T-helper 1 cell treated with Interleukin-12 subunit alpha and Interleukin-12 subunit beta and Interleukin-4 antibody, amounts not matched to agents 30 ng/mL and 1 ng/mL, for 36 hours (primary cell): ENCODE results near the gene PSMA7. TPM values are rescaled to one million over a fixed set of nuclear protein-coding genes. Genes with fewer than 3 reads are reported as not detected.

Experiments used
- intact Hi-C: fragments of 100-400 bp; cut with micrococcal nuclease; formaldehyde crosslinking; loops from one replicate; pipeline ENCODE4 v1.15.1; 2024
- total RNA-seq: library from RNA; stranded (reverse); gene quantifications from 2 replicates; pipeline ENCODE4 v1.2.3, GENCODE V29; 2022

Gene PSMA7
- total RNA-seq: 330 and 342 TPM in 2 replicates

DNA sequence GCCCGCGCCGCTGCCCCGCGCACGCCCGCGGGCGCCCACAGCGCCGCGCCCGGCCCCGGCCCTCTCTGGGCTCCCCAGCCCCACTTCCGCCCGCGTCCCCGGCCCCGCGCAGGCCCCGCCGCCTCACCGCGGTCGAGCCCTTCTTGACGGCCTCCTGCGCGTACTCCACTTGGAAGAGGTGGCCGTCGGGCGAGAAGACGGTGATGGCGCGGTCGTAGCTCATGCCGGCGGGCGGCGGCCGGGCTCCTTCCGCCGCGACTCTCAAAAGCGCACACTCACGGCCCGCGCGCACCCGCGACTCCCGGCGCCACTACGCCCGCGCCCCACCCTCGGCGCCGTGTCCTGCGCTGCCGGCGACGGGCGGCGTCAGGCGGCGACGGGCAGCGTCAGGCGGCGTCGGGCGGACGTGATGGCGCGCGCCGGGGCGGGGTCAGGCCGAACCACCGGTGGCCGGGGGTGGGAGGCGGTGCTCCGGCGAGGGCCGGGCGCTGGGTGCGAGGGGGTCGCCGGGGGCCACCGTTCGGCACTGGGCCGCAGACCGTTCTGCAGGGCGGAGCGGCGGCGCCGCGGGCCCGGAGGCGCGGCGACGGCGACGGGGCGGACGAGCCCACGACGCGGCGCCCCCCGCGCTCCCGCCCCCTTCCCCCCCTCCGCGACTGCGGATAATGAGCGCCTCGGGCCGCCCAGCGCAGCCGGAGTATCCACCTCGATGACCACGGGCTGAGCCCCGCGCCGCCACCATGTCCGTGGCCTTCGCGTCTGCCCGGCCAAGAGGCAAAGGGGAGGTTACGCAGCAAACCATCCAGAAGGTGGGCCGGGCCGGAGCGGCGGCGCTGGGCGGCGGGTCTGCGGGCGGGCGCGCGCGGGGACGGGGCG, at the start of gene PSMA7, which contains the start of gene SS18L1:
TSS of gene PSMA7 (minus strand) at position 314 of the 876 bp plus-strand sequence. CDS start at position 223, 91 bp downstream.
TSS of gene SS18L1 (plus strand) at position 689 of the 876 bp plus-strand sequence. CDS start at position 741, 52 bp downstream.
- intact Hi-C loops: loop anchor here (1.0 to 5.0 kb wide), 5 partner anchors 21 to 244 kb away; partner anchors contain the start of genes ADRM1, LSM14B, OSBPL2 and RPS21

DNA sequence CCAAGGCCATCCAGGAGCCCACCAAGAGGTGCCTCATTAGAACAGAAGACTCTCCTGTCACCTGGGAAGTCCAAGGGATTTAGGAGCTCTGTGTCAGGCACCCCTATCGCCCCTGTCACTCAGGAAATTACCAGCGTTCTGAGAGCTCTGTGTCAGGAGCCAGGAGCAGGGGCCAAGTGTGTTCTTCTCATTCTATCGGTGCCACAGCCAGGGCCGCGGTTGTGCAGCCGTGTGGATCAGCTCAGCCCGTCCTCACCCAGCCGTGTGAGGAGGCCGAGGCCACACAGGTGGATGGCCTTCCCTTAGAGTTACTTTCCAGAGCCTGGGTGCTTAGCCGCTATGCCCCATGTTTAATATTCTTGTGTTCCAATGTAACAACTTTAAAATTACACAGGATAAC, 49.4 kb upstream of the PSMA7 start:
- intact Hi-C loops: no loop called here

DNA sequence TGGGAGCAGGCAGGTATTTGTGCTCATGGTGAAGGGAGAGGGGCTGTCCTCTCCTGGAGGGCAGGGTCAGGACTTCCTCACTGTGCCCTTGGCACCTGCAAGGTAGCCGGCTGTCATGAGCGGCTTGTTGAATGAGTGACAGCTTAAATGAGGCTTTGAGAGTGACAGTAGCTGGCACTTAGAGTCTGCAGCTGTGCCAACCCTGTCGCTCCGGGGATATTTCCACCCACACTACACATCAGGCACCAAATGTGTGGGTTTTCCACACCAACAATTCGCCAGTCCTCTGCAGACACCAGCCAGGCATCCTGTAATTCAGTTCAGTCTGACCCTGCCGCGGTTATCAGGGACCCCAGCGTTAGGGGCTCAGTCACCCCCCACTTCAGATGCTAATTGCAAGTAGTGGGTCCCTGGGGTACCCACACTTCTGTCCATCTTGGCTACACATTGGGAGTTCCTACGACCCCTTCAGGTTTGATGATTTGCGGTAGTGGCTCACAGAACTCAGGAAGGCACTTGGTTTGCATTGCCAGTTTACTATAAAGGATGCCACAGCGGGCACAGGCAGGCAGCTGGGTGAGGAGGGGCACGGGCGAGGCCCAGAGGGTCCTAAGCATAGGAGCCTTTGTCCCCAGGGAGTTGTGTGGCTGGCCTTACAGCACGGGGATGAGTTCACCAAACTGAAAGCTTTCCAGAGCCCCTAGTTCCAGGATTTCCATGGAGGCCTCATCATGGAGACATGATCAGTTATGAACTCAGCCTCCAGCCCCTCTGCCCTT, 48.8 kb upstream of the PSMA7 start:
- intact Hi-C loops: no loop called here

DNA sequence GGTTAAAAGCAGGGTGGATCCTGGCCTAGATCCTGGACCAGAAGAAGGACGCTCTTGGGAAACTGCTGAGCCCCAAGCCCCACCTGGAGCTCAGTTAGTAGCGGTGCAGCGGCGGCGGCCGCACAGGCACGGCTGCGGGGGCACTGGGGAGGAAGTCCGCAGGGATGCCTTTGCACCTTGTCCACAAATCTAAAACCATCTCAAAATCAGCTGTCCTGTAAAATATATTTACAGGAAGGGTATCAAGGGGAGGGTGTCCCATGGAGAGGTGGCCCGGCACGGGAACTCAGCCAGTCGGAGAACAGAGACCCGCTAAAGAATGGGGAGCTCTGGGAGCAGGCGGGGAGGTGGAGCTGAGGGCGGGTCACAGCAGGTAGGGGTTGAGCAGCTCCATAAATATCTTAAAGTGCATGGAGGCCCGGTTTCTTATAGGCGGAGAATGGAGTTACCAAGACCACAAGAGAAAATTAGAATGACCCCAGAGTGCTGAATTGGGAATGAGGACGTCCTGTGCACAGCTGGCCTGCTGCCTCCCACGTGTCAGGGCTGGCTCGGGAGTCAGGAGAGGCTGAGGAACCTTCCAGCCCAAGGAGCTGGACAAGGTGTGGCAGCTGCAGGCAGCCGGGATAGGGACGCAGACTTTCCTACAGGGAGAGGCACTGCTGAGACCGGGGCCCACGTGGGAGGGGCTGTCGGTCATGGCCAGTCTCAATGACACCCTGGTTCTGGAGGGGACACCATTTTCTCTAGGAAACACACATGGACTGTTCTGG, 47.6 kb upstream of the PSMA7 start:
- intact Hi-C loops: no loop called here

DNA sequence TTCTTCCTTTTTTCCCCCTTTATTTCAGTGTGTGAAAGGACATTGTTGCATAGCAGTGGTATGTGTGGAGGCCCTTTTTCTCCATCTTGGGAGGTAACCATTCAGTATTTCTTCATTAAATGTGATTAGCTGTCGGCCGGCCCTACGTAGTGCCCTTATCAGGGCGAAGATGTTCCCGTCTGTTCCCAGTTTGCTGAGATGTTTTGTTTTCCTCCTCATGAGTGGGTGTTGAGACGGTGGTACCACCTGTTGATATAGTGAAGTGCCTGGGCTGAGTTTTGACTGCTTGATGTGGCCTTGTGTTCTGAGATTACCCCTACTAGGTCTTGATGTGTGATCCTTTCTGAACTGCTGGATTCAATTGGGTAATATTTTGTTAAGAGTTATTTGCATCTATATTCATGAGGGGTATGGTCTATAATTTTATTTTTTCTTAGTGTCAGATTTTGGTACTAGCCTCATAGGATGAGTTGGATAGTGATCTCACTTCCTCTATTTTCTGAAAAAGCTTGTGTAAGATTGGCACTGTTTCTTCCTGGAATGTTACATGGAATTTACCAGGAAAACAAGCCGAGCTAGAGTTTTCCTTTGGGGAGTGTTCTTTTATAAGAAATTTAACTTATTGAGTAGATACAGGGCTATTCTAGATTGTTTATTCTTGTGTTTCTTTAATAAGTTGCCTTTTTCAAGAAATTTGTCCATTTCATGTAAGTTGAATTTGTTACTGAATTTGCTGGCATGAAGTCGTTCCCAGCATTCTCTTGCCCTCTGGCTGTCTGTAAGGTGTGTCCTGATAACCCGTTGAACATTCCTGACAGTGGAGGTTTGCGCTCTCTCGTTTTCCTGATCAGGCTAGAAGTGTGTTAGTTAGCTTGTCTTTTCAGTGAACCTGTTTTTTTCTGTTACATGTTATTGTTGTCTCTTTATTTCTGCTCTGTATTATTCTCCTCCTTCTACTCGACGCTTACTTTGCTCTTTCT, 44.0 kb upstream of the PSMA7 start:
- intact Hi-C loops: no loop called here

DNA sequence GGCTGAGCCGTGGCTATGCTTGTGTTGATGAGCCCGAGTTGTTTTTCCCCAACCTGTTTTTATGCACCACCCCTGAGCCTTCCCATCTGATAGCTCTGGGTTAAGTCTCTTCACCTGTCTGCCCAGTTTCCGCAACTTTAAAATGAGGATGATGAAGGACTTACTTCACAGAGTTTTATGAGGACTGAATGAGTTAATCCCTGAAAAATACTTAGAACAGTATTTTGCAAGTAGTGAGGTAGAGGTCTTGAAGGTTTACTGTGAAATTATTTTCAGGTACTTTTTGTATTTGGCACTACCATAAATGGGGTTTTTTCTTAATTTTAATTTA, 42.9 kb upstream of the PSMA7 start:
- intact Hi-C loops: no loop called here

DNA sequence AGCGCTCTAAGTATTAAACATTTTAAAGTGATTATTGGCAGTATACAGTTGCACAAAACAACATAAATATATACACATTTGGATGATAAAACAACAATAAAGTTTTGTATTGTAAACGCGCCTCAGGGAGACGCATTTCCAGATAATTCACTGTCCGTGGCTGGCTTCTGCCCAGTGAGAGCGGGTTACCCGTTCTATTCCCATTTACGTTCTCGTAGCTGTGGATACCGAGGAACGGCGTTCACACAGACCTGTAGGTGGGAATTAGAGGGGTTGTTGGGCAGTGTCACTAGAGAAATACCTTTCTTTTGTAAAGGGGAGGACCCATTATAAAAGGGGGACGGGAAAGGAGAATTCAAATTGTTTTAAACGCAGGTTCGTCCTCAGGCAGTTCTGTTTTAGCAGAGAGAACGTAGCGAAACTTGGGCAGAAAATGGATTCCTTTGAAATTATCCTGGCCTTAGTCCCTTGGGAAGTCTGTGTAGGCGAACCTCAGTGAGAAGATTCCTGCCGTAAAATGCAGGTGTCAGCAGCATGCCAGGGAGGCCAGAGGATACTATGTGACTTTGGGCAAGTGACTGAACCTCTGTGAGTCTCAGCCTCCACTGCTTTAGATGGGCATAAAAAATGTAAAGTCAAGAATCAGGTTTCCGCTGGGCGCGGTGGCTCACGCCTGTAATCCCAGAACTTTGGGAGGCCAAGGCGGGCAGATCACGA, 40.4 kb upstream of the PSMA7 start:
- intact Hi-C loops: loop anchor here (2.0 kb wide), 2 partner anchors 117 to 203 kb away; partner anchors contain the start of gene RPS21

DNA sequence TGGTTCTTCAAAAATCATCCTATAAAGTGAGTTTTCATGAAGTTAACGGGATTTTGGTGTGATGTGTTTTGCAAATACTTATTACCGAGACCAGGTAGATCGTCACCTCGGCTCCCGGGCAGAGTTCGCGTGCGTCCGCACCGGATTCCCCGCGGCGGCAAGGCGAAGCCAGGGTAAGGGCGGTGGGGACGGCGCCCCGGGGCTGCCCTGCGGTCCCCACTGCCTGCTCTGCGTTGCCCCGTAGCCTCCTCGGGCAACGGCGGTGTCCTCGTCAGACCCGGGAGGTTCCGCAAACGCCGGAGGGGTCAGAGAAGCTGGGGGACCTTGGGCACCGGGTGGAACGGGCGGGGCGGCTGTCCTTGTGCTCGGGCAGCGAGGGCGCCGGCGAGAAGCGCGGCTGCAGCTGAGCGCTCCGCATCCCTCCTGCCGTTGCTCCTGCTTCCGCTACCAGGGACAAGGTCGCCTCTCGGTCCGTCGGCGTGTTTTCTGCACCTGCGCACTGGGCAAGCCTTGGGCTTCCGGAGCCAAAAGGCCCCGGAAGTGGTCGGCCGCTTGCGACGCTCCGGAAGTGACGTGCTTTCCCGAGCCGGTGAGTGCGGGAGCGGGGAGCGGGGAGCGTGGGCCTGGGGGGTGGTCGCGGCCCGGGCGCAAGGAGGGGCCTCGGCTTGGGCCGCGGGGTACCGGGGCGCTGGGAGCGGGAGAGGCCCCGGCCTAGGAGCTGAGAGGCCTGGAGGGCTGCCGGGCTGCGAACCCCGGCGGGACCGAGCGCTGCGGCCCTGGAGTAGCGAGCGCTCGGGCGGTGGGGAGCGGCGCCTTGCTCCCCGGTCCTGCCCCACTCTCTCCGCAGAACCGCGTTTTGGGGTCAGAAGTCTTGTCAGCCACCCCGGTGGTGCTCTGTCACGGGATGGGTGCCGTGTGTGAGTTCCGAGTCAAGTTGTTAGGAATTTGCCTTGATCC, 39.6 kb upstream of the PSMA7 start, which contains the start of gene MTG2:
TSS of gene MTG2 (plus strand) at position 560 of the 957 bp plus-strand sequence. CDS start 10,393 bp downstream, outside the sequence.
- intact Hi-C loops: loop anchor here (1.0 to 2.0 kb wide), 6 partner anchors 38 to 204 kb away; partner anchors contain the start of genes HRH3, OSBPL2, PSMA7 and RPS21

DNA sequence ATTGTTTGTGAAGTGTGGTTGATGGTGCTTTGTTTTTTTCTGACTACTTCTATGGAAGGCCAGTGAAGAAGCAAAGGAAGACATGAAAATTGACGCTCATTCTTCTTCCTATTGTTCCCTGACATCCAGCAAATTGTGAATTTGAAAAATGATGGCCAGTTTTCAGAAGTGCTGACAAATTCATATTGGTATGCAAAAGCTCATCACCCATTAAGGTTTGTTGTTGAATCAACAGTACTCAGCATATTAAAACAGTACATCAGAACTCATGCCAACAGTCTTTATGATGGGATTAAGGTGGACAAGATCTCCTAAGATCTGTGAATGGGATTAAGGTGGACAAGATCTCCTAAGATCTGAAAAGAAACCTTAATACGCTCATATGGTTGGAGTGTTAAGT, 38.6 kb upstream of the PSMA7 start:
- intact Hi-C loops: loop anchor here (1.0 to 2.0 kb wide), 6 partner anchors 38 to 205 kb away; partner anchors contain the start of genes HRH3, OSBPL2, PSMA7 and RPS21

DNA sequence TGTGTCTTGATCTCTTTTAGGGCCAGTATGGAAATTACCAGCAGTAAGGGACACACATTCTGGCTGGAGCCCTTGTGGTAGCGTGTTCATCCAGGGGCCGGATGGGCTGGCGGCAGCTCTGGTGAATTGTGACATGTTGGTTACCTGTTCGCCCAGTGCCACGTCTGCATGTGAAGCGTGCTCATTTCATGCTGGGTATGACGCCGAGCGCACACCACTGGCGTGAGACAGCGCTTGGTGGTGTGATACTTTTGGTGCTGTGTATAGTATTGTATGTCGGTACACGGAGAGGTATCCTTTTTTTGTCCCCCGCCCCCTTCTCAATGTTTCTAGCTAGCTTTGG, 35.9 kb upstream of the PSMA7 start:
- intact Hi-C loops: no loop called here

DNA sequence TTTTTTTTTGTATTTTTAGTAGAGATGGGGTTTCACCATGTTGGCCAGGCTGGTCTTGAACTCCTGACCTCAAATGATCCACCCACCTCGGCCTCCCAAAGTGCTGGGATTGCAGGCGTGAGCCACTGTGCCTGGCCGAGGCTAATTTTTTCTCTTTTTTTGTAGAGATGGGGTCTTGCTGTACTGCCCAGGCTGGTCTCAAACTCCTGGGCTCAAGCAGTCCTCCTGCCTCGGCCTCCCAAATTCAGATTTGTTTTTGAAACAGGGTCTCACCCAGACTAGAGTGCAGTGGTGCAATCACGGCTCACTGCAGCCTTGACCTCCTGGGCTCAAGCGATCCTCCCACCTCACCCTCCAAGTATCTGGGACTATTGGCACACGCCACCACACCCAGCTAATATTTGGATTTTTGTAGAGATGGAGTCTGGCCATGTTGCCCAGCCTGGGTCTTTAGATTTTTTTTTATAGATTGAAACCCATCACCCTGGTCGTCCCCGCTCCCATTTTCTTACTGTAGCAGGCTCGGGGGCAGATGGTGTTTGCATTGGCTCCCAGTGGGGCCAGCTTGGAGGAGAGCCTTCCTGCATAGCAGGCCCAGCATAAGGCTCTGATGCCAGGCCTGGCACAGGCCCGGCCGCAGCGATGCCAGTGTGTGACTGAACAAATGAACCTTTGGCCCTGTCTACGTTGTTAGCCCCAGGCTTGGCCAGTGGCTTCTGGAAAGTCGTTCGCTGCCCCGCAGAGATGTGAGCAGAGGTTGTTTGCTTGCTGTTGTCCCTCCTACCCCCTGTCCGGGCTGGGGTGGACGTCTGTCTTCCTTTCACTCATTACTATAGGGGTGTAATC, 35.3 kb upstream of the PSMA7 start:
- intact Hi-C loops: no loop called here

DNA sequence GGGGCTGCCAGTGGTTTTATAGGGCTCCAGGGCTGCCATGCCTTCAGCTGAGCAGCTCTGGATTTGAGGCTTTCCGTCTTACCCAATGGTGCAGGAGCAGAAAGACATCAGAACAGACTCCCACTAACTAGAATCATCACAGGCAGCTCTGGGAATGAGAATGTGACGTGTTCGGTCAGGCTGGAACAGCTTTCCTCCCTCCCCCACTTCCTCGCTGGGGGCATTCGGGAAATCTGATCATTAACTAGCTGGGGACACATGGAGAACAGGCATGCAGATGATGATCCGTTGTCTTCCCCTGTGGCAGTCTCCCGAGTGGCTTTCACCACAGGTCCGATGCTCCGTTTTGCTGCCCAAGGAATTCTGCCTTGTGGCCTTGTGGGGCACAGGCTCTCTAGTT, 34.1 kb upstream of the PSMA7 start:
- intact Hi-C loops: no loop called here

DNA sequence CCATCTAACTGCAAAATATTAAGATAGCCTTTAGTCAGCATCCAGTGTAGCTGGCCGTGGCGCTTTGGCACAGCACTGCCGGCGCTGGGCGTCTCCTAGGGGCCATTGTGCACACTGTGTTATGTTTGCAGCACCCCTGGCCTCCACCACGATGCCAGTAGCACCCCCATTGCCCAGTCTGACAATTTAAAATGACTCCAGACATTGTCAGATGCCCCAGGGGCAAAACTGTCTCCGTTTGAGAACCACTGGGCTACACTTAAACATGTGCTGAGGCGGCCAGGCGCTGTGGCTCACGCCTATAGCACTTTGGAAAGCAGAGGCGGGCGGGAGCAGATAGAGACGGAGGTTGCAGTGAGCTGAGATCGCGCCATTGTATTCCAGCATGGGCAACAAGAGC, 33.7 kb upstream of the PSMA7 start:
- intact Hi-C loops: no loop called here

DNA sequence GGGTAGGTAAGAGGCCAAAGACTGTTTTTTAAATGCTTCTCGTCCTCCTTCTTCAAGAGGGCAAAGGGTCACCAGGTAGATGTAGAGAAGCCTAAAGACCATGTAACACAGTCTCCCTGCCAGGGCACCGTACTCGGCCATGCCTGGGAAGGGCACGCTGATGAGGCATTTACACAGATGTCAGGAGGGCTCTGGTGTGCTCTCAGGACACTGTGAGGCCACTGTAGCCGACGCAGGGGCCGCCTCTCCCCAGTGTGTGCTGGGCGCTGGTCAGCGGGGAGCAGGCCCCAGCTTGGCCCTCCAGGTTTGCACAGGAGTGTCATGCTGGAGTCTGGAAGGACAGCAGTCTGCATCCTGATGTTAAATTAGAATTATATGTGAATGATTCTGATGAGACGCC, 32.5 kb upstream of the PSMA7 start:
- intact Hi-C loops: no loop called here

DNA sequence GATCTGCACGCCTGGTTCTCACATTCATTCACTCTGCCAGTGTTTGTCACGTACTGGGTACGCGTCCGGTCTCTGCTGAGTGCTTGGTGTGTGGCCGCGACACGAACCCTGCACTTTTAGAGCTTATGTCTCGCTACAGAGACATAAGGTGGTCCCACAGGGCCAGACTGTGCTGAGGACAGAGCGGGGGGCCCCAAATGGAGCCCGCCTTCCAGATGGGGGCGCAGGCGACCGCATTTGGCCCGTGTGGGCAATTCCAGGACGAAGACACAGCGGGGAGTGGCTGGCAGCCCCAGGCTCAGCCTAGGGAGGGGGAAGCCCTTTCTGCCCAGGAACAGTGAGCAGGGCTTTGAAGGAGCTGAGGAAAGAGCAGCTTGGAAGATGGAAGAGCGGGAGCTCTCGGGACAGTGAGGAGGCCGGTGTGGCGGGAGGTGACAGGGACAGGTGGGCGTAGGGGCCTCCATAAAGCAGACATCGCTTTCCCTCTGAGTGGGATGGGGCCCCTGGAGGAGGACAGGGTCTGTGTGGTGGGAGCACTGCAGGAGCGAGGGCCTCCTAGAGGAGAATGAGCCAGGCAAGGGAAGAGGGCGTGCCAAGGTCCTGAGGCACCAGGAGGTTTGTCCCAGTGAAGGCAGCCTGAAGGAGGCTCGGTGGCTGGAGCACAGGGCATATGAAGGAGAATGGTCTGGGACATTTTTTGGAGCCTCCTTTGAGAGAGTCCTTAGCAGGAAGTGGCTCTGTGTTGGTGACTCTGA, 31.9 kb upstream of the PSMA7 start:
- intact Hi-C loops: no loop called here

DNA sequence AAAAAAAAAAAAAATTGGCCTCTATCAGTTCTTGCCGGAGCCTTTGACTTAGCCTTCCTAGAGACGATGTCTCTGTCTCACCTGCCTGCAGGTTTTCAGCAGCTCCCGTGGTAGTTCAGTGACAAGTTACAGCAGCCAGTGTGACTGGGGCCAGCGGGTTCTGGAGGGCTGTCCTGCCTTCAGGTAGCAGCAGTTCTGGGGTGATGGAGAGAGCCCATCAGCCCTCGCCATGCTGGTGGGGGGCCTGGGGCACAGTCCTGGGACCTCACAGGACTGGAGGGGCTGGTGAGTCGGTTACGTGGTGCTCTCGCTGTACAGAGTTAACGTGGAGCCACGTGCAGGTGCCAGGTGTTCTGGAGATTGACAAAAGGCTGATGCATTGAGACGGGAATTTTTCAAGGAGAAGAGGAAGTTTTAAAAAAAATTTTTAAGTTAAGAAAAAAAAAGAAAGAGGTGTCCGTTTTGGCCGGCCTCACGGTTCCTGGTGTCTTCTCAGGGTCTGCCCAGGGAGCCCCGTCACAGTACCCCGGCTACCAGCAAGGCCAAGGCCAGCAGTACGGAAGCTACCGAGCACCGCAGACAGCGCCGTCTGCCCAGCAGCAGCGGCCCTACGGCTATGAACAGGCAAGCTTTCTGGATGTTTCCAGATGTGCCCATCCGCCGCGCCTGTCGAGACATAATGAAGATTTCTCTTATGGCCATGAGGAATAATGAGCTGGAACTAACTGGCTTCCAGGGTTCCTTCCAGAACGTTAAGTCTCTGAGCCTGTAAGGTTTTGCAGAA, 31.0 kb upstream of the PSMA7 start:
- intact Hi-C loops: no loop called here
